GM23338 (cell line): ENCODE data around the gene PLK2. TPM values are rescaled to one million over a fixed set of nuclear protein-coding genes. Genes with fewer than 3 reads are reported as not detected.

Experiments
- ATAC-seq: fragments of 200-7000 bp; cut with Tn5 transposase; 3 replicates; pipeline ENCODE4 v1.9.1; 2020
- DNase-seq: peaks from one replicate; pipeline ENCODE4 v3.0.0-alpha.2; 2015; ENCODE audit warnings: low spot score
- H2AFZ ChIP-seq: fragments of 200-600 bp; sonication (generic); 2 replicates; pipeline ENCODE4 v1.8.0; 2016; ENCODE audit warnings: antibody characterized with exemption, mild to moderate bottlenecking, moderate library complexity
- H3F3A ChIP-seq: fragments of 200-600 bp; sonication (generic); replicated peaks from 2 replicates; pipeline ENCODE4 v1.8.0; 2017; ENCODE audit warnings: antibody characterized with exemption, mixed run types, low read depth
- H3K27ac ChIP-seq: fragments of 200-600 bp; sonication (generic); 2 replicates; pipeline ENCODE4 v1.6.1; 2016; ENCODE audit warnings: low read depth
- H3K27me3 ChIP-seq: fragments of 200-600 bp; sonication (generic); 2 replicates; pipeline ENCODE4 v1.8.0; 2016; ENCODE audit warnings: mild to moderate bottlenecking, mixed run types, moderate library complexity; ENCODE audit not compliant: insufficient read depth
- H3K36me3 ChIP-seq: fragments of 200-600 bp; sonication (generic); 2 replicates; pipeline ENCODE4 v1.8.0; 2016; ENCODE audit warnings: mild to moderate bottlenecking; ENCODE audit not compliant: insufficient read depth
- H3K4me1 ChIP-seq: fragments of 200-600 bp; sonication (generic); 2 replicates; pipeline ENCODE4 v1.8.0; 2016; ENCODE audit warnings: mild to moderate bottlenecking, moderate library complexity; ENCODE audit not compliant: insufficient read depth
- H3K4me2 ChIP-seq: fragments of 200-600 bp; sonication (generic); 2 replicates; pipeline ENCODE4 v1.7.1; 2017; ENCODE audit warnings: mixed run types
- H3K4me3 ChIP-seq: fragments of 200-600 bp; sonication (generic); 2 replicates; pipeline ENCODE4 v1.6.1; 2016; ENCODE audit warnings: mixed run types
- H3K79me2 ChIP-seq: fragments of 200-600 bp; sonication (generic); replicated peaks from 2 replicates; pipeline ENCODE4 v1.8.0; 2017; ENCODE audit warnings: mild to moderate bottlenecking; ENCODE audit not compliant: insufficient read depth
- H3K9me2 ChIP-seq: fragments of 200-600 bp; sonication (generic); 2 replicates; pipeline ENCODE4 v1.8.0; 2017; ENCODE audit not compliant: insufficient read depth
- H4K20me1 ChIP-seq: fragments of 200-600 bp; sonication (generic); replicated peaks from 2 replicates; pipeline ENCODE4 v1.8.0; 2017; ENCODE audit warnings: mild to moderate bottlenecking; ENCODE audit not compliant: insufficient read depth
- H3K27ac Mint-ChIP-seq: 2 replicates; pipeline ENCODE4 v1.8.0; 2020; ENCODE audit warnings: inconsistent platforms, mild to moderate bottlenecking, moderate library complexity, mixed read lengths
- H3K27me3 Mint-ChIP-seq: 3 replicates; pipeline ENCODE4 v1.8.0; 2022; ENCODE audit warnings: low read depth, mild to moderate bottlenecking, moderate library complexity, mixed read lengths, inconsistent platforms; ENCODE audit not compliant: insufficient read depth, poor library complexity
- H3K36me3 Mint-ChIP-seq: 3 replicates; pipeline ENCODE4 v1.8.0; 2021; ENCODE audit warnings: low read depth, mild to moderate bottlenecking, inconsistent platforms, moderate library complexity, mixed read lengths
- H3K4me1 Mint-ChIP-seq: 3 replicates; pipeline ENCODE4 v1.8.0; 2020; ENCODE audit warnings: mild to moderate bottlenecking, inconsistent platforms, mixed read lengths
- H3K4me3 Mint-ChIP-seq: 3 replicates; pipeline ENCODE4 v1.8.0; 2021; ENCODE audit warnings: moderate library complexity, mild to moderate bottlenecking, inconsistent platforms, mixed read lengths
- H3K9me3 Mint-ChIP-seq: 3 replicates; pipeline ENCODE4 v1.8.0; 2020; ENCODE audit warnings: moderate library complexity, mild to moderate bottlenecking, inconsistent platforms, mixed read lengths
- CREB1 ChIP-seq: fragments of 250-450 bp; sonication (Bioruptor Pico); IDR thresholded peaks from 2 replicates; pipeline ENCODE4 v1.5.0; 2020; ENCODE audit warnings: low read depth, mild to moderate bottlenecking, moderate library complexity
- EZH2 ChIP-seq: fragments of 200-600 bp; sonication (generic); IDR thresholded peaks from one replicate; pipeline ENCODE4 v1.8.0; 2017; ENCODE audit warnings: antibody characterized with exemption, mild to moderate bottlenecking, low read depth; ENCODE audit not compliant: unreplicated experiment
- NANOG ChIP-seq: IDR thresholded peaks from 2 replicates; pipeline ENCODE4 v1.6.1; 2016; ENCODE audit warnings: antibody characterized with exemption, borderline replicate concordance
- STAT1 ChIP-seq: IDR thresholded peaks from one replicate; pipeline ENCODE4 v1.6.1; 2016; ENCODE audit warnings: antibody characterized with exemption; ENCODE audit not compliant: unreplicated experiment
- ZNF114 ChIP-seq: fragments of 250-450 bp; sonication (Bioruptor Pico); IDR thresholded peaks from 2 replicates; pipeline ENCODE4 v1.5.0; 2020; ENCODE audit warnings: mild to moderate bottlenecking, moderate library complexity
- polyA plus RNA-seq: library from polyadenylated mRNA; unstranded; fragments of >200 nt; fragmentation: Nextera tagmentation; extraction: Ambion mirVana; gene quantifications from 2 replicates; pipeline ENCODE4 v1.2.1, GENCODE V29; 2016
- total RNA-seq: library from RNA; depleted of rRNA; stranded (reverse); fragments of >200 nt; shearing (Covaris generic); gene quantifications from 2 replicates; pipeline ENCODE4 v1.2.3, GENCODE V29; 2014
- TF ChIP-seq, protein P1 (sequence below): fragments of 250-450 bp; sonication (Bioruptor Pico); IDR thresholded peaks from 2 replicates; pipeline ENCODE4 v1.5.0; 2020; ENCODE audit warnings: mild to moderate bottlenecking, moderate library complexity
- TF ChIP-seq, protein P2 (sequence below): IDR thresholded peaks from 2 replicates; pipeline ENCODE4 v1.6.1; 2016; ENCODE audit warnings: antibody characterized with exemption

The PLK2 gene
- total and polyA plus RNA-seq, 2 experiments from 2014 or later = 13.5 to 30.0 TPM

DNA sequence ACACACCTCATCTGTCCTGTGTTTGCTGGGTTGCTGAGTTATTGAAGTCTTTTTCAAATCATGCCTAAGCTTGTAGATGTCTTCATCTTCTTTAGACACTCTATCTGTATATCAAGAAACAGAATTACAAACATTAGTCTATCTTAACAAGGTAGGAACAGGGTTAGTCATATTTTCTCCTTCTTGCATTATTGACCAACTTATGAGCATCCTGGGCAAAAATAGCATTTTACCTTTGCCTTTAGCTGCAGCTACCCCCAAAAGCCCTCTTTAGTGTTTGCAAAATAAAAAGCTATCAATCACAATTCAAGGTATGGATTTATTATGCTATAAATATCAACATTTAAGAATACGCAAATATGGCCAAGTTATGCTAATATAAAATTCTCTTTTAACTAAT, 3.4 kb downstream of the PLK2 start:
- TF ChIP-seq, protein P1, sequence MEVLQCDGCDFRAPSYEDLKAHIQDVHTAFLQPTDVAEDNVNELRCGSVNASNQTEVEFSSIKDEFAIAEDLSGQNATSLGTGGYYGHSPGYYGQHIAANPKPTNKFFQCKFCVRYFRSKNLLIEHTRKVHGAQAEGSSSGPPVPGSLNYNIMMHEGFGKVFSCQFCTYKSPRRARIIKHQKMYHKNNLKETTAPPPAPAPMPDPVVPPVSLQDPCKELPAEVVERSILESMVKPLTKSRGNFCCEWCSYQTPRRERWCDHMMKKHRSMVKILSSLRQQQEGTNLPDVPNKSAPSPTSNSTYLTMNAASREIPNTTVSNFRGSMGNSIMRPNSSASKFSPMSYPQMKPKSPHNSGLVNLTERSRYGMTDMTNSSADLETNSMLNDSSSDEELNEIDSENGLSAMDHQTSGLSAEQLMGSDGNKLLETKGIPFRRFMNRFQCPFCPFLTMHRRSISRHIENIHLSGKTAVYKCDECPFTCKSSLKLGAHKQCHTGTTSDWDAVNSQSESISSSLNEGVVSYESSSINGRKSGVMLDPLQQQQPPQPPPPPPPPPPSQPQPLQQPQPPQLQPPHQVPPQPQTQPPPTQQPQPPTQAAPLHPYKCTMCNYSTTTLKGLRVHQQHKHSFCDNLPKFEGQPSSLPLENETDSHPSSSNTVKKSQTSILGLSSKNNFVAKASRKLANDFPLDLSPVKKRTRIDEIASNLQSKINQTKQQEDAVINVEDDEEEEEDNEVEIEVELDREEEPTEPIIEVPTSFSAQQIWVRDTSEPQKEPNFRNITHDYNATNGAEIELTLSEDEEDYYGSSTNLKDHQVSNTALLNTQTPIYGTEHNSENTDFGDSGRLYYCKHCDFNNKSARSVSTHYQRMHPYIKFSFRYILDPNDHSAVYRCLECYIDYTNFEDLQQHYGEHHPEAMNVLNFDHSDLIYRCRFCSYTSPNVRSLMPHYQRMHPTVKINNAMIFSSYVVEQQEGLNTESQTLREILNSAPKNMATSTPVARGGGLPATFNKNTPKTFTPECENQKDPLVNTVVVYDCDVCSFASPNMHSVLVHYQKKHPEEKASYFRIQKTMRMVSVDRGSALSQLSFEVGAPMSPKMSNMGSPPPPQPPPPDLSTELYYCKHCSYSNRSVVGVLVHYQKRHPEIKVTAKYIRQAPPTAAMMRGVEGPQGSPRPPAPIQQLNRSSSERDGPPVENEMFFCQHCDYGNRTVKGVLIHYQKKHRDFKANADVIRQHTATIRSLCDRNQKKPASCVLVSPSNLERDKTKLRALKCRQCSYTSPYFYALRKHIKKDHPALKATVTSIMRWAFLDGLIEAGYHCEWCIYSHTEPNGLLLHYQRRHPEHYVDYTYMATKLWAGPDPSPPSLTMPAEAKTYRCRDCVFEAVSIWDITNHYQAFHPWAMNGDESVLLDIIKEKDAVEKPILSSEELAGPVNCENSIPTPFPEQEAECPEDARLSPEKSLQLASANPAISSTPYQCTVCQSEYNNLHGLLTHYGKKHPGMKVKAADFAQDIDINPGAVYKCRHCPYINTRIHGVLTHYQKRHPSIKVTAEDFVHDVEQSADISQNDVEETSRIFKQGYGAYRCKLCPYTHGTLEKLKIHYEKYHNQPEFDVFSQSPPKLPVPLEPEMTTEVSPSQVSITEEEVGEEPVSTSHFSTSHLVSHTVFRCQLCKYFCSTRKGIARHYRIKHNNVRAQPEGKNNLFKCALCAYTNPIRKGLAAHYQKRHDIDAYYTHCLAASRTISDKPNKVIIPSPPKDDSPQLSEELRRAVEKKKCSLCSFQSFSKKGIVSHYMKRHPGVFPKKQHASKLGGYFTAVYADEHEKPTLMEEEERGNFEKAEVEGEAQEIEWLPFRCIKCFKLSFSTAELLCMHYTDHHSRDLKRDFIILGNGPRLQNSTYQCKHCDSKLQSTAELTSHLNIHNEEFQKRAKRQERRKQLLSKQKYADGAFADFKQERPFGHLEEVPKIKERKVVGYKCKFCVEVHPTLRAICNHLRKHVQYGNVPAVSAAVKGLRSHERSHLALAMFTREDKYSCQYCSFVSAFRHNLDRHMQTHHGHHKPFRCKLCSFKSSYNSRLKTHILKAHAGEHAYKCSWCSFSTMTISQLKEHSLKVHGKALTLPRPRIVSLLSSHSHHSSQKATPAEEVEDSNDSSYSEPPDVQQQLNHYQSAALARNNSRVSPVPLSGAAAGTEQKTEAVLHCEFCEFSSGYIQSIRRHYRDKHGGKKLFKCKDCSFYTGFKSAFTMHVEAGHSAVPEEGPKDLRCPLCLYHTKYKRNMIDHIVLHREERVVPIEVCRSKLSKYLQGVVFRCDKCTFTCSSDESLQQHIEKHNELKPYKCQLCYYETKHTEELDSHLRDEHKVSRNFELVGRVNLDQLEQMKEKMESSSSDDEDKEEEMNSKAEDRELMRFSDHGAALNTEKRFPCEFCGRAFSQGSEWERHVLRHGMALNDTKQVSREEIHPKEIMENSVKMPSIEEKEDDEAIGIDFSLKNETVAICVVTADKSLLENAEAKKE = no peak
- TF ChIP-seq NANOG (no peak), ZNF114 (CRISPR knock-in tag) (no peak), EZH2 (no peak)
- Mint-ChIP-seq H3K4me1 (peaks cover 16% of the 10 kb centered on the region), H3K4me3 (no peak overlapping the region), H3K27ac (no peak overlapping the region), H3K9me3 (no peaks in the 10 kb centered on the region), H3K27me3 (peaks cover 11% of the 10 kb centered on the region), H3K36me3 (peaks cover 54% of the 10 kb centered on the region)
- H4K20me1 ChIP-seq = no peaks in the 10 kb centered on the region; the same call in 1 of the 2 replicates
- H3K9me2 ChIP-seq = no peaks in the 10 kb centered on the region
- no peaks in the 10 kb centered on the region for H3F3A ChIP-seq
- H3K4me3 ChIP-seq = no peak overlapping the region
- peaks cover 7% of the 10 kb centered on the region; the same call in 1 of the 2 replicates for H3K4me1 ChIP-seq
- ATAC-seq (no peak), DNase-seq (no peak)
- no peak overlapping the region for H2AFZ ChIP-seq
- no peak overlapping the region for H3K4me2 ChIP-seq
- peaks cover 9% of the 10 kb centered on the region; the same call in 1 of the 2 replicates for H3K79me2 ChIP-seq
- H3K36me3 ChIP-seq = peaks cover 47% of the 10 kb centered on the region
- H3K27ac ChIP-seq = no peak overlapping the region
- peaks cover 8% of the 10 kb centered on the region for H3K27me3 ChIP-seq

DNA sequence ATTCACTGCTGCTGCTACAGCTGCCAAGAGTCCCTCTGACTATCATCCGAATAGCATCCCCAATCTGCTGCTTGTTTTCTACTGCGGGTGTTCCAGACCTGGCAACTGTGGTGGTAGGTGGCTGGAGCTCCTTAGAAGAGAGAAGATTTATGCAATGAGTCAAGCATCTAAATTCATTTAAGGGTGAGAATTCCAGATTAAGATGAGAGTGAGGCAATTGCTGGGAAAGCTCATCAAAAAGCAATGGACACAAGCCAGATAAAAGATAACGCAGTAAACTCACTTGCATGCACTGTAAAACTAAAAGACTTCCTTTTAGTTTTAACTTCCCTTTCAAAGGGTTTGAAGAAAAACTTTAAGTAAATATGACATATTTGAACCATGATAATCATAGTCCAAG, 3.9 kb downstream of the PLK2 start:
- H3K4me1 Mint-ChIP-seq = peaks cover 12% of the 10 kb centered on the region
- no peak for ATAC-seq
- no peak overlapping the region for H3K4me2 ChIP-seq
- H3K9me2 ChIP-seq = no peaks in the 10 kb centered on the region
- H3K27ac Mint-ChIP-seq = no peak overlapping the region
- H3K27me3 ChIP-seq = peaks cover 8% of the 10 kb centered on the region
- H2AFZ ChIP-seq = no peak overlapping the region
- peaks cover 7% of the 10 kb centered on the region; the same call in 1 of the 2 replicates for H3K4me1 ChIP-seq
- peaks cover 9% of the 10 kb centered on the region; the same call in 1 of the 2 replicates for H3K79me2 ChIP-seq
- DNase-seq = no peak
- TF ChIP-seq EZH2 (no peak), CREB1 (no peak), STAT1 (no peak), NANOG (no peak)
- TF ChIP-seq, protein P2, sequence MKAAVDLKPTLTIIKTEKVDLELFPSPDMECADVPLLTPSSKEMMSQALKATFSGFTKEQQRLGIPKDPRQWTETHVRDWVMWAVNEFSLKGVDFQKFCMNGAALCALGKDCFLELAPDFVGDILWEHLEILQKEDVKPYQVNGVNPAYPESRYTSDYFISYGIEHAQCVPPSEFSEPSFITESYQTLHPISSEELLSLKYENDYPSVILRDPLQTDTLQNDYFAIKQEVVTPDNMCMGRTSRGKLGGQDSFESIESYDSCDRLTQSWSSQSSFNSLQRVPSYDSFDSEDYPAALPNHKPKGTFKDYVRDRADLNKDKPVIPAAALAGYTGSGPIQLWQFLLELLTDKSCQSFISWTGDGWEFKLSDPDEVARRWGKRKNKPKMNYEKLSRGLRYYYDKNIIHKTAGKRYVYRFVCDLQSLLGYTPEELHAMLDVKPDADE = no peak
- no peaks in the 10 kb centered on the region for H3K9me3 Mint-ChIP-seq
- H3K36me3 ChIP-seq = peaks cover 47% of the 10 kb centered on the region
- H3K4me3 ChIP-seq = no peak overlapping the region
- no peak overlapping the region for H3K27ac ChIP-seq
- H3K4me3 Mint-ChIP-seq = no peak overlapping the region
- H4K20me1 ChIP-seq = no peaks in the 10 kb centered on the region; the same call in 1 of the 2 replicates
- peaks cover 54% of the 10 kb centered on the region for H3K36me3 Mint-ChIP-seq
- no peaks in the 10 kb centered on the region for H3F3A ChIP-seq
- peaks cover 8% of the 10 kb centered on the region for H3K27me3 Mint-ChIP-seq
